Muscle layer of duodenum (tissue), 2 donors: ENCODE data around the gene PKDCC.
"Not testable (repeated sequence)": the region's sequence is repeated elsewhere in the genome, so short reads cannot be mapped to it uniquely, and the experiment has no call there.

Experiments
- H3K27ac ChIP-seq: one replicate; pipeline ENCODE4 v1.7.0; 2013; ENCODE audit warnings: mild to moderate bottlenecking, low read length
- H3K27me3 ChIP-seq: one replicate; pipeline ENCODE4 v1.7.0; 2013; ENCODE audit warnings: low read depth, mild to moderate bottlenecking, control low read depth, low read length
- H3K36me3 ChIP-seq, 2 donors: one replicate each; pipeline ENCODE4 v1.7.0; 2013; ENCODE audit warnings: low read length in 2 of 2, control low read depth in 1 of 2, mild to moderate bottlenecking in 1 of 2; ENCODE audit not compliant: insufficient read depth in 2 of 2, control insufficient read depth in 1 of 2
- H3K4me1 ChIP-seq, 2 donors: one replicate each; pipeline ENCODE4 v1.7.0; 2013; ENCODE audit warnings: low read length in 2 of 2, mild to moderate bottlenecking in 2 of 2, control low read depth in 1 of 2, moderate library complexity in 1 of 2; ENCODE audit not compliant: insufficient read depth in 2 of 2, control insufficient read depth in 1 of 2
- H3K4me3 ChIP-seq, 2 donors: one replicate each; pipeline ENCODE4 v1.7.0; 2013; ENCODE audit warnings: low read length in 2 of 2, low read depth in 1 of 2, mild to moderate bottlenecking in 1 of 2
- H3K9me3 ChIP-seq, 2 donors: one replicate each; pipeline ENCODE4 v1.7.0; 2013; ENCODE audit warnings: low read length in 2 of 2, control low read depth in 1 of 2, mild to moderate bottlenecking in 1 of 2; ENCODE audit not compliant: control insufficient read depth in 1 of 2
- donor health status: healthy.

The PKDCC gene

DNA sequence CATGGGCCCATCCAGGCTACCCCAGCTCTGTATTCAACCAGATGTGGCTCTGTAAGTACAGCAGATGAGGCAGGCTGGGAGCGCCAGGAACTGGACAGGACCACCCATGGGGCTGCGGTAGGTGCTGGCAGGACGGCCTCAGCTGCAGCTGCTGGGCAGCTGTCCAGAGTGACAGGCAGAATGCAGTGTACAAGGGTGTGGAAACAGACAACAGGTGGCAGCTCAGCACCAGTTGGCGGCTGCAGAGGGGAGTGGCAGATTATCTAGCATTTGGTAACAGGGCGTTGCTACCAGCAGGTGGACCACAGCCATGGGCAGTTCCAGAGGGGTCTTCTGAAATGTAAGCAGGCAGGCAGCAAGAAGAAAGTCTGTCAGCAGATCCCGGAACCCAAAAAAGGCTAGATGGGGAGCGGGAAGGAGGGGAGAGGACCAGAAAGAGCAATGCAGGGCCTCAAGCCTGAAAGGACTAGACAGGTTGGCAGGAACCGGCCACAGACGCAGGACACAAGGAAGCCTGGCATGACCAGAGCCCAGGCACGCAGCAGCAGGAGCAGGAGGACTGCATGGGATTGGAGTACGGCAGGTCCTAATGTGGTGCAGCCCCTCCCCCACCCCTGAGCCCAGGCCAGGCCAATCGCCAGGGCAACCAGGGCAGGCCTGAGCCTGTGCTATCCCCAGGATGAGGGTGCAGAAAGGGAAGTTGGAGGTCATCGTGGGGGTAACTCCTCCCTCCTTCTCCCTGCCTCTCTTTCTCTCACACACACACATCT lies 24.7 kb downstream of the PKDCC start:
- Histone ChIP-seq H3K4me1 (peaks cover 20 to 23% of the 10 kb centered on the region in 2 donors), H3K27ac (peak overlapping the region; percentile 8), H3K36me3 (no peaks in the 10 kb centered on the region), H3K4me3 (no peak overlapping the region), H3K27me3 (no peaks in the 10 kb centered on the region), H3K9me3 (no peaks in the 10 kb centered on the region)

DNA sequence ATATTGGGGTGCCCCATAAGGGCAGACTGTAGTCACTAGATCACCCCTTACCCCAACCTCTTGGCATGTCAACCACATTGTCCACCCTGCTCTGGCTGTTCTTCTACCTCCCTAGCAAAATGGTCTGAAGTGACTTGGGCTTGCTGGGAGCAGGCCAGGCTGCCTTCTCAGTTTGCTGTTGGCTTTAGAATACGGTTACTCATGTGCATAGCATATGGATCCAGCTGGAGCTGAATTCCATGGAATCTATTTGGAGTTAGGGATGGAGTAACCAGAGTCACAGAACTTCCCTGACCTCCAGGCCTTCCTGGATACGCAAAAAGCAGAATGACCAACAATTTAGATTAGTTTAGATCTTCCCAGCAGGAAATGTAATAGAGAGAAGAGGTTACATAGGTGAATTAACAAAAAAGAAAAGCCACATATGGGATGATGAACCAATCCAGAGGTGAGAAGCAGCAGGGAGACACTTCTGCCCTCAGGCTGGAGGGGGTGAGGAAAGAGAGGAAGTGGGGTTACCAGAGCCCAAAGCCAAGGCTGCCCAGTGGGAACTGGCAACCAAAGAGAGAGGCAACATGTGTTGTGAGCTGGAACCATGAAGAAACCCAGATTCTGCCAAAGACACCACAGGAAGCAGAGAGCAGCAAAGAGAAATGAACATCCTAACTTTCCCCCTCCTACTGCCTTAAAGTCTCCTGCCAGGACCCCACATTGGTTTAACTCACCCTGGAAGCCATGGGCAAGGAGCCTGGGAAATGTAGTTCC lies 26.1 kb downstream of the PKDCC start:
- H3K27me3 ChIP-seq, result no peaks in the 10 kb centered on the region
- H3K4me3 ChIP-seq, result no peak overlapping the region
- H3K9me3 ChIP-seq, result no peaks in the 10 kb centered on the region
- no peak overlapping the region for H3K27ac ChIP-seq
- H3K36me3 ChIP-seq, result no peaks in the 10 kb centered on the region
- H3K4me1 ChIP-seq, result peaks cover 19 to 20% of the 10 kb centered on the region in 2 donors

DNA sequence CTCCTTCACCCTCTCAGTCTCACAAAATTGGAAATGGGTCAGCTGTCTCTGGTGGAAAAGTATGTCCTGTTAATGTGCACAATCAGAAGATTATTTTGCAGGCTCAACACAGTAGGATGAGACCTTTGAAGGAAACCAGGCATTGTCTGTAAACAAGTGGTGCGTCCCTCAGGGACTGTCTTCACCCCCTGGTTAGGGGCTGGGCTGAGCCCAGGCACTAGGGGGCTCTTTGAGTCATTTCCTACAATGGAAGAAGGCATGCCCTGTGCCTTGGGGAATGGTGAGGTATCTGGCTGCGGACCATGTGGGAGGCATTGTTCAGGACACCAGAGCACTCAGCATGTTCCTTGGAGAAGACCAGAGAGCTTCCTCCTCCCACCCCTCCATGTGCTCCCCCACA lies 26.8 kb downstream of the PKDCC start:
- no peak overlapping the region for H3K4me3 ChIP-seq

DNA sequence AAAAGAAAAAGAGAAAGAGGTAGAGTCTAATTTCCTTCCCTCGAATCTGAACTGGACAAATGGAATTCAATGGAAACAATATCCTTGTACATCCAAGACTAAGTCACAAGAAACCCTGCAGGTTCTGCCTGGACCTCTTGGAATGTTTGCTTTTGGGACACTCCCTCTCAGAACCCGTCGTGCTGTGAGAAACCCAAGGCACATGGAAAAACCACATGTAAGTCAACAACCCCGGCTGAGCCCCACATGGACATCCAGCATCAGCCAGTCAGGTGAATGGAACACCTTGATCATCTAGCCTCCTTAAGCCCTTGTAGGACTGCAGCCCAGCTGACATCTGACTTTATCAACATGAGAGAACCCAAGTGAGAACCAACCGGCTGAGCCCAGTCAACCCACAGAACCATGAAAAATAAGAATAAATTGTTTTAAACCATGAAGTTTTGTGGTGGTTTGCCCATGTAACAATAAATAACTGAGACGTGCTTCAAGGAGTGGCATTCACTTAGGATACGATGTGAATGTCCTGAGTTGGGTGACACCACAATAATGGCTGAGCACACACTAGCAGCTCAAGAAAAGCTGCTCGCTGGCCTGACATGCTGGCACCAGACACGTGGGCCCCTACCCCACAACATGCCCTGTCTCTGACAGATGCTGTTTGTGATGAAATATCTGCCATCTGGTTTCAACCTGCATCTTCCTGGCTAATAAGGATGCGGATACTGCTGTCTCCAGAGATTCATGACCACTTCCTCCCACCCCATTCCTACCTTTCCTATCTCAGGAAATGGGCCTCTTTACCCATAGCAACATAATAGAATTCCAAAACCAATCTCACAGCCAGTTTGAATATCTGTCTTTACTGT lies 28.8 kb downstream of the PKDCC start:
- Histone ChIP-seq H3K9me3 (no peaks in the 10 kb centered on the region), H3K27me3 (no peaks in the 10 kb centered on the region), H3K27ac (no peak overlapping the region), H3K4me3 (no peak overlapping the region), H3K4me1 (peaks cover 19 to 20% of the 10 kb centered on the region in 2 donors), H3K36me3 (no peaks in the 10 kb centered on the region)

More for the DNA sequence above, 26.8 kb downstream of the PKDCC start:
- Histone ChIP-seq H3K4me1 (peaks cover 19 to 20% of the 10 kb centered on the region in 2 donors), H3K27me3 (no peaks in the 10 kb centered on the region), H3K36me3 (no peaks in the 10 kb centered on the region), H3K27ac (no peak overlapping the region), H3K9me3 (no peaks in the 10 kb centered on the region)

DNA sequence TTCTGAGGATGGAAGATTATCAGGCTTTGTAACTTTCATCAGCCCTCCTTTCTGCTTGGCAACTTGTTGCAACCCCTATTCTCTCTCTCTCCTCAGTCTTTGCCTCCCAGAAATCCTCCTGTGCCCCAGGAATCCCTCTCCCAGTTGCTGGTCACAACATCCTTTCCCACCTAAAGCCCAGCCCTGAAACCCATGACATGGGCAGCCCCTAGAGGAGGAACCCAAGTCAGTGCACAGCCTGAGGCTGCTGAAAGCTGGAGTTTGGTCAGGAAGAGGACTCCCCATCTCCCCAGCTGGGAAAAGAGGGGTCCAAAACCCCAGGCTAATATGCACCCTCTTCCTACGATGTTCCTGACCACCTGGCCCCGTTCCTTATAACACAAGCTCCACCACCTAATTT lies 29.5 kb downstream of the PKDCC start:
- Histone ChIP-seq H3K27me3 (no peaks in the 10 kb centered on the region), H3K27ac (no peak overlapping the region), H3K9me3 (no peaks in the 10 kb centered on the region), H3K4me3 (no peak overlapping the region), H3K4me1 (peaks cover 12 to 16% of the 10 kb centered on the region in 2 donors), H3K36me3 (no peaks in the 10 kb centered on the region)

DNA sequence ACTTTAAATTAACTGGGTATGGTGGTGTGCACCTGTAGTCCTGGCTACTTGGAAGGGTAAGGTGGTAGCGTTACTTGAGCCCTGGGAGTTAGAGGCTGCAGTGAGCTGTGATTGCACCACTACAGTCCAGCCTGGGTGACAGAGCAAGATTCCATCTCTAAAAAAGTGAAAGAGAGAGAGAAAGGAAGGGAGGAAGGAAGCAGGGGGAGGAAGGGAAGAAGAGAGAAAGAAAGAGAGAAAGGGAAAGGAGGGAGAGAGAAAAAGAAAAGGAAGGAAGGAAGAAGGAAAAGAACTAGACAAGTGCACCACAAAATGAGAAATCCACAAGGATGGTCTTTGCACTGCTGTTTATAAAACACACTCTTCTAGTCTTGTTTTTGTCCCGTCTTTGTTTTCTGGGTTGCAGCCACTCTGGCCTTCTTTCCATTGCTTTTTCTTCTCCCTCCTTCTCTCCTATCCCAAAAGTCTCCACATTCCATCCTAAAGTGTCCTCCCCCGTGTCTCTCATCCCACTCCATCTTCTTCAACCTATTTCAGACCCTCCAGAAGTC lies 32.0 kb downstream of the PKDCC start:
- Histone ChIP-seq H3K36me3 (no peaks in the 10 kb centered on the region), H3K27me3 (no peaks in the 10 kb centered on the region), H3K4me3 (no peak overlapping the region), H3K4me1 (peaks cover 6 to 15% of the 10 kb centered on the region in 2 donors), H3K9me3 (no peaks in the 10 kb centered on the region), H3K27ac (no peak overlapping the region)

DNA sequence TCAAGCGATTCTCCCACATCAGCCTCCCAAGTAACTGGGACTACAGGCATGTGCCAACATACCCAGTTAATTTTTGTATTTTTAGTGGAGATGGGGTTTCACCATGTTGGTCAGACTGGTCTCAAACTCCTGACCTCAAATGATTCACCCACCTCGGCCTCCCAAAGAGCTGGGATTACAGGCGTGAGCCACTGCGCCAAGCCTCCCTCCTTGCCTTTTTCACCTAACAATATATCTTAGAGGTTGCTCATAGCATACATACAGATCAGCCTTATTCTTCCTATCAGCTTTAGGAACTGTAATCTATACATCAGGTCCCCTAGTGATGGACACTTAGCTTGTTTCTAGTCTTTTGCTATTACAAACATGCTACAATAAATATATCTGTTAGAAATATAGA lies 33.3 kb downstream of the PKDCC start:
- H3K36me3 ChIP-seq, H3K27ac ChIP-seq, H3K9me3 ChIP-seq, H3K27me3 ChIP-seq, H3K4me3 ChIP-seq: not testable (repeated sequence)
- peaks cover 6 to 12% of the 10 kb centered on the region in 2 donors for H3K4me1 ChIP-seq

DNA sequence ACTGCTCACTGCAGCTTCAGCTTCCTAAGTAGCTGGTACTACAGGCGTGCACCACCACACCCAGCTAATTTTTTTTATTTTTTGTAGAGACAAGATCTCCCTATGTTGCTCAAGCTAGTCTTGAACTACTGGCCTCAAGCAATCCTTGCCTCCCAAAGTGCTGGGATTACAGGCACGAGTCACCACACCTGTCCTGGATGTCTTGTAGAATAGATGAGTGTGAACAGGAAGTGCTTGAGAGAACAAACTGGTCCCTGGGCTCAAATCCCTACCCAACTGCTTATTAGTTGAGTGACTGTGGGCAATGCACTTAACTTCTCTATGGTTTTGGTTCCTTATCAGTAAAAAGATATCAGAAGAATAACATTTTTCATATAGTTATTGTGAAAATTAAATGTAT lies 34.2 kb downstream of the PKDCC start:
- Histone ChIP-seq H3K36me3 (no peaks in the 10 kb centered on the region), H3K4me1 (peaks cover 6 to 15% of the 10 kb centered on the region in 2 donors), H3K27me3 (no peaks in the 10 kb centered on the region), H3K9me3 (no peaks in the 10 kb centered on the region), H3K27ac (no peak overlapping the region), H3K4me3 (no peak overlapping the region)

DNA sequence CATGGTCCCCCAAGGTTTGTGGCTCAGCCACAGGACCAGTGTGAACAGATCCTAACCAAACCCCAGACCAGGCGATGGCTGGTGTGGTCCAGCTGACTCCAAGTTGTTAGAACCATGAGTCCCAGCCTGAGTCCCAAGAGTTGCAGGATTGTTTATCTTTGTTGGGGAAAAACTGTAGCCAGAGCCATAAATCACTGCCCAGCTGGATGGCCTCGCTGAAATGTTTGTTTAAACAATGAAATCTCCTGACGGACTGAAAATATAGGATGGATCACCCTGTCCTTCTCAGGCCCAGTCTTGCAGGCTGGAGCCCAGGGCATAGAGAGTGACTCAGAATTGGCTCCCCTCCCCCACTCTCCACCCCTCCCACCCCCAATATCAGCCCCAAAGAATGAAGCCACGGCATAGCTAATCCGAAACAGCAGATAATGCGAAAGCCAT lies 36.4 kb downstream of the PKDCC start:
- Histone ChIP-seq H3K27ac (no peak overlapping the region), H3K9me3 (no peaks in the 10 kb centered on the region), H3K36me3 (no peaks in the 10 kb centered on the region), H3K27me3 (no peaks in the 10 kb centered on the region), H3K4me1 (peaks cover 6 to 15% of the 10 kb centered on the region in 2 donors), H3K4me3 (no peak overlapping the region)

DNA sequence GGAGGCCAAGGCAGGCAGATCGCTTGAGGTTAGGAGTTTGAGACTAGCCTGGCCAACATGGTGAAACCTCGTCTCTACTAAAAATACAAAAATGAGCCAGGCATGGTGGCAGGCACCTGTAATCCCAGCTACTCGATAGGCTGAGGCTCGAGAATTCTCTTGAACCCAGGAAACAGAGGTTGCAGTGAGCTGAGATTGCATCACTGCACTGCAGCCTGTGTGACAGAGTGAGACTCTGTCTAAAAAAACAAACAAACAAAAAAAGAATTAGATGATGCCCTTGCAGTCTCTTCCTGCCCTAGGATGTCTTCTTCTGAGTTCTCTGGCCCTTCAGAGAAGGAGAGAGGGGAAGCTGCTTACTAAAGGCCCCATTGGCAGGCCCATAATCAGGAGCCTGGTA lies 37.2 kb downstream of the PKDCC start:
- not testable (repeated sequence) for H3K4me3 ChIP-seq, H3K36me3 ChIP-seq, H3K27me3 ChIP-seq, H3K27ac ChIP-seq, H3K9me3 ChIP-seq
- H3K4me1 ChIP-seq, result peaks cover 6 to 15% of the 10 kb centered on the region in 2 donors
